EL (cell line): ENCODE measurements around the gene ARFRP1.
"Not testable (repeated sequence)": the region's sequence is repeated elsewhere in the genome, so short reads cannot be mapped to it uniquely, and the experiment has no call there.

Experiments used
- DNase-seq: peaks from one replicate; pipeline ENCODE4 v3.0.0-alpha.2; 2016

ARFRP1 gene

DNA sequence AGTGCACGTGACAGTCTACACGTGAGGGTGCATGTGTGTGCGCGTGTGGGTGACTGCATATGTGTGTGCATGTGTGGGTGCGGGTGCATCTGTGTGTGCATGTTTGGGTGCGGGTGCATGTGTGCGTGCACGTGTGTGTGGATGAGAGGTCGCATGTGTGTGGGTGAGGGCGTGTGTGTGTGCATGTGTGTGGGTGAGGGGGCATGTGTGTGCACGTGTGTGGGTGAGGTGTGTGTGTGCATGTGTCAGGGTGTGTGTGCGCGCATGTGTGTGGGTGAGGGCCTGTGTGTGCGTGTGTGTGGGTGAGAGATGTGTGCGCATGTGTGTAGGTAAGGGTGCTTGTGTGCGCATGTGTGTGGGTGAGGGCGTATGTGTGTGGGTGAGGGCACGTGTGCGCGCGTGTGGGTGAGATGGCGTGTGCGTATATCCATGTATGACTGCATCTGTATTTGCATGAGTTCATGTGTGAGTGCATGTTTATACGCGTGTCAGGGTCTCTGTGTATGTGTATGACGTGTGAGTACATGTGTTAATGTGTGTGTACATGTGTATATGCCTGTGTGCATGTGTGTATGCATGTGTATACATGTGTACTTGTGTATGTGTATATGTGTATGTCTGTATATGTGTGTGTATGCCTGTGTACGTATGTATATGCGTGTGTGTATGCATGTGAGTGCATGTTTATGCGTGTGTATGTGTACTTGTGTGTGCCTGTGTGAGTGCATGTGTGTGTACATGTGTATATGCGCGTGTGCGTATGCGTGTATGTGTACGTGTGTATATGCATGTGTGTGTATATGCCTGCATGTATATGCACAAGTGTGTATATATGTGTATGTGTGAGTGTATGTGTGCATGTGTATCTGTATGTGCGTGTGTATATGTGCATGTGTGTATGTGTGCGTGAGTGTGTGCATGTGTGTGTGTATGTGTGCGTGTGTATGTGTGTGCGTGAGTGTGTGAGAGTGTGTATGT lies 24.6 kb upstream of the ARFRP1 start:
- no peak for DNase-seq

DNA sequence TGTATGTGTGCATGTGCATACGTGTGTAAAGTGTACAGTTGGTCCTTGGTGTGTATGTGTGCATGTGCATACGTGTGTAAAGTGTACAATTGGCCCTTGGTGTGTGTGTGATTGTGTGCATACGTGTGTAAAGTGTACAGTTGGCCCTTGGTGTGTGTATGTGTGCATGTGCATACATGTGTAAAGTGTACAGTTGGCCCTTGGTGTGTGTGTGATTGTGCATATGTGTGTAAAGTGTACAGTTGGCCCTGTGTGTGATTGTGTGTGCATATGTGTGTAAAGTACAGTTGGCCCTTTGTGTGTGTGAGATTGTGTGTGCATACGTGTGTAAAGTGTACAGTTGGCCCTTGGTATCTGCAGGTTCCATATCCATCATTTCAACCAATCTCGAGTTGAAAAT lies 23.6 kb upstream of the ARFRP1 start:
- DNase-seq = no peak

DNA sequence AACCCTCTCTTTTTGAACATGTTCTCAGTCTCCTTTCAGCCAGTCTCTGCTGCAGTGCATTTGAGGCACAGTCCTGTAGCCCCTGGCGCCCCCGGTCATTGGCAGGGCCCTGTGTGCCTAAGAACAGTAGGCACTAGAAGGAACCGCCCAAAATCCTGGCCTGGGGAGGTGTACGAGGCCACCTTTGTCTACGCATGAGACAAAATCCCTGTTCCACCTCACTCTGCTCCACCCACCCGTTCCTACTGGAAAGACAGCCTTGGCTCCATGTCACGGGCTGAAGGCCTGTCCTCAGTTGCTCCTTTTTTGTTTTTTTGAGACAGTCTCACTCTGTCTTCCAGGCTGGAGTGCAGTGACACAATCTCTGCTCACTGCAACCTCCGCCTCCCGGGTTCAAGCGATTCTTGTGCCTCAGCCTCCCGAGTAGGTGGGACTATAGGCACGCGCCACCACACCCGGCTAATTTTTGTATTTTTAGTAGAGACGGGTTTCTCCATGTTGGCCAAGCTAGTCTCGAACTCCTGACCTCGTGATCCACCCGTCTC lies 22.5 kb upstream of the ARFRP1 start:
- not testable (repeated sequence) for DNase-seq

DNA sequence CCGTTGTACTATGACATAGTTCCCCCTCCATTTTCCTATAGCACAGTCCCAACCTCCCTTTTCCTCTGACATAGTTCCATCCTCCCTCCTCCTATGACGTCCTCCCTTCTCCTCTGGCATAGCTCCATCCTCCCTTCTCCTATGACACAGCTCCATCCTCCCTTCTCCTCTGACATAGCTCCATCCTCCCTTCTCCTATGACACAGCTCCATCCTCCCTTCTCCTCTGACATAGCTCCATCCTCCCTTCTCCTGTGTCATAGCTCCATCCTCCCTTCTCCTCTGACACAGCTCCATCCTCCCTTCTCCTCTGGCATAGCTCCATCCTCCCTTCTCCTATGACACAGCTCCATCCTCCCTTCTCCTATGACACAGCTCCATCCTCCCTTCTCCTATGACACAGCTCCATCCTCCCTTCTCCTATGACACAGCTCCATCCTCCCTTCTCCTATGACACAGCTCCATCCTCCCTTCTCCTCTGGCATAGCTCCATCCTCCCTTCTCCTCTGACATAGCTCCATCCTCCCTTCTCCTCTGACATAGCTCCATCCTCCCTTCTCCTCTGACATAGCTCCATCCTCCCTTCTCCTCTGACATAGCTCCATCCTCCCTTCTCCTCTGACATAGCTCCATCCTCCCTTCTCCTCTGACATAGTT lies 15.3 kb upstream of the ARFRP1 start:
- DNase-seq = not testable (repeated sequence)

DNA sequence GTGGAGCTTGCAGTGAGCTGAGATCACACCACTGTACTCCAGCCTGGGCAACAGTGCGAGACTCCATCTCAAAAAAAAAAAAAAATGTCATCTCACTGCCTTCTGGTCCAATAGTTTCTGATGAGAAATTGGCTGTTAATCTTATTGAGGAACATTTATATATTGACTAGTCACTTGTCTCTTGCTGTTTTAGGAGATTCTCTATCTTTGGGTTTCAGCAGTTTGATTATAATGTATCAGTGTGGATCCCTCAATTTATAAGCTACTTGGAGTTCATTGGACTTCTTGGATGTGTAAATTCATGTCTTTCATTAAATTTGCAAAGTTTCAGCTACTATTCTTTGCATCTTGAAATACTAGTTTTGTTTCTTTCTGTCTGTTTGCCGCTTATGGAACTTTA lies 11.2 kb upstream of the ARFRP1 start:
- no peak for DNase-seq

DNA sequence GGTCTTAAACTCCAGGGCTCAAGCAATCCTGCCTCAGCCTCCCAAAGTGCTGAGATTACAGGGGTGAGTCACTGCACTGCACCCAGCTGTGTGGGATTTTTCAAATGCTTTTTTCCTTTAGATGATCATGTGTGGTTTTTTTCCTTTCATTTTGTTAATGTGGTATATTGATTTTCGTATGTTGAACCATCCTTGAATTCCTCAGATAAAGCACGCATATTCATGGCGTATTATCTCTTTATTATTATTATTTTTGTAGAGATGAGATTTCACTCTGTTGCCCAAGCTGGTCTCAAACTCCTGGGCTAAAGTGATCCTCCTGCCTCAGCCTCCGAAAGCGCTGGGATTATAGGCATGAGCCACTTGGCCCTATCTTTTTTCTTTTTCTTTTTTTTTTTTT lies 7.1 kb upstream of the ARFRP1 start:
- no peak for DNase-seq

DNA sequence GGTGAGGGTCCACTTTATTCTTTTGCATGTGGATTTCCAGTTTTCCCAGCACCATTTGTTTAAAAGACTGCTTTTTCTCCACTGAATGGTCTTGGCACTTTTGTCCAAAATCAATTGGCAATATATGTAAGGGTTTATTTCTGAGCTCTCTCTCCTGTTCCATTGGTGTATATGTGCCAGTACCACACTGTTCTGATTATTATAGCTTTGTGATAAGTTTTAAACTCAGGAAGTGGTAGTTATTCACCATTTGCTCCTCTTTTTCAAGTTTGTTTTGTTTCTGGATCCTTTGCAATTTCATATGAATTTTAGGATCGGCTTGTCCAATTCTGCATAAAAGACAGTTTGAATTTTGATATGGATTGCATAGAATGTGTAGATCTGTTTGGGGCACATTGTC lies 4.4 kb upstream of the ARFRP1 start:
- no peak for DNase-seq

DNA sequence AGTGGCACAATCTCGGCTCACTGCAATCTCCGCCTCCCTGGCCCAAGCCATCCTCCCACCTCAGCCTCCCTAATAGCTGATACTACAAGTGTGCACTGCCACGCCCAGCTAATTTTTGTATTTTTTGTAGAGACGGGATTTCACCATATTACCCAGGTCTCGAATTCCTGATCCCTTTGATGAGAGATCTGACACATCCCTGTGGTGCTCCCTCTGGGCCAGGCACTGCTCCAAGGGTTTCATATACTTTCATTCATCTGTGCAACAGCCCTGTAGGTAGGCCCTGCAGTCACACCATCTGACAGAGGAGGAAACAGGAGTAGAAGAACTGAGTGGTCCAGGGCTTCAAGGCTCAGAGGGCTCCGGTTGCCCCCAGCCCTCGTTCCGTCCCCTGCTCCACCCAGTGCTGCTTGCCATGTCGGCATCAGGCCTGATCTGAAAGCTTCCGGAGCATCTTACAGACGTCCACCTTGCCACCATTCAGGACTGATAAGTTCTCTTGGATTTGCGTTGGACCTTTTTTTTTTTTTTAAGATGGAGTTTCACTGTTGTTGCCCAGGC lies 3.4 kb upstream of the ARFRP1 start:
- DNase-seq = no peak

DNA sequence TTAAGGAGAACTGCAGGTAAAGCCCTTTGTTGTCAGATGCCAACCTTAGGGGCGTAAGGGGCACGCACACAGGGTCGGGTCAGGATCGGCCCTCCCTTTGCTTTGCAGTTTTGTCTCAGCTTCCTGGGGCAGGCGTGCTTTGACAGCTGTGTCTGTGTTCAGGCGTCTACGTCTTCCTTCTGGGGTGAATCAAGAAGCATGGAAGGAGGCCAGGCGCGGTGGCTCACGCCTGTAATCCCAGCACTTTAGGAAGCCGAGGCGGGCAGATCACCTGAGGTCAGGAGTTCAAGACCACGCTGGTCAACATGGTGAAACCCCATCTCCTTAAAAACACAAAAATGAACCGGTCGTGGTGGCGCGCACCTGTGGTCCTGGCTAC lies 1.4 kb upstream of the ARFRP1 start:
- DNase-seq = no peak

DNA sequence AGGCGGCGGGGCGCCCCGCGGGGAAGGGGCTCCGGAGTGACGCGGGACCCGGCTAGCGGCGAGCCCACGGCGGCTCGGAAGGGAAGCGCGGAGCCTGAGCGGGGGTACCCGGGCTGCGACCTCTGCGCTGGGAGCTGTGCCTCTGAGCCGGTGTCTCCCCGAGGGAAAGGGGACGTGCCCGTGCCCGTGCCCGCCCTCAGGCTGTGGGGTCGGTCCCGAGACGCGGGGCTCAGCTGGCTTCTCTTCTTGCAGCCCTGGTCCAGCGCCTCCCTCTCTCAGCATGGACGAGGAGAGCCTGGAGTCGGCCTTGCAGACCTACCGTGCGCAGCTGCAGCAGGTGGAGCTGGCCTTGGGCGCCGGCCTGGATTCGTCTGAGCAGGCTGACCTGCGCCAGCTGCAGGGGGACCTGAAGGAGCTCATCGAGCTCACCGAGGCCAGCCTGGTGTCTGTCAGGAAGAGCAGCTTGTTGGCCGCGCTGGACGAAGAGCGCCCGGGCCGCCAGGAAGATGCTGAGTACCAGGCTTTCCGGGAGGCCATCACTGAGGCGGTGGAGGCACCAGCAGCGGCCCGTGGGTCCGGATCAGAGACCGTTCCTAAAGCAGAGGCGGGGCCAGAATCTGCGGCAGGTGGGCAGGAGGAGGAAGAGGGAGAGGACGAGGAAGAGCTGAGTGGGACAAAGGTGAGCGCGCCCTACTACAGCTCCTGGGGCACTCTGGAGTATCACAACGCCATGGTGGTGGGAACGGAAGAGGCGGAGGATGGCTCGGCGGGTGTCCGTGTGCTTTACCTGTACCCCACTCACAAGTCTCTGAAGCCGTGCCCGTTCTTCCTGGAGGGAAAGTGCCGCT lies 749 bp upstream of the ARFRP1 start:
- no peak for DNase-seq

DNA sequence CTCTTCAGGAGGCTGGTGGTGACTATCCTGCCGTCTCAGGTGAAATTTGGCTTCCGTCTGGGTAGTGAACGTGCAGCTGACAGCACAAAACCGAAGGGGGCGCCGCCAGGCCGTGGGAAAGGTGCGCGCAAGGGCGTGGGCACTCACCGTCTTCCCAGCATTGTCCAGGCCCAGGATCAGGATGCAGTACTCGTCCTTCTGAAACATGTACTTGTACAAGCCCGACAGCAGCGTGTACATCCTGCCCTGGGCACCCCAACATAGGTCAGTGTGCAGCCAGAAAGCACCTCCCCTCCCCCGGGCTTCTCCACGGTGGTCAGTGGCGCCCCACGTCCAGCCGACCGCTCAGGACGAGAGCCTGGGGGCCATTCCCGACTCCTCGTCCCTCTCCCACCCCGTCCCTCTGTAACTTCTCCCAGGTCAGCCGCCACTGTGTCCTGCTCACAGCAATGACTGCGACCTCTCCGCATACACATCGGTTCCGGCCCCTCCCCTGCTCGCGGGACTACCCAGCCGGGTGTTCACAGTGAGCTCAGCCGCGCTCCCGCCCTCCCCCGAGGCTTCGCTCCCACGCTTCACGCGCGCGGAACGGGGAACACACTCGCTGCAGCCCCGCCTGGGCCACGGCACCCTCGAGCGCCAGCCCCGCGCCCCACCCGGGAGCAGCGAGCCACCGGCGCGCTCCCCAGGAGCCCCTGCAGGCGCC lies 771 bp downstream of the ARFRP1 start:
- peak; percentile 47 for DNase-seq

DNA sequence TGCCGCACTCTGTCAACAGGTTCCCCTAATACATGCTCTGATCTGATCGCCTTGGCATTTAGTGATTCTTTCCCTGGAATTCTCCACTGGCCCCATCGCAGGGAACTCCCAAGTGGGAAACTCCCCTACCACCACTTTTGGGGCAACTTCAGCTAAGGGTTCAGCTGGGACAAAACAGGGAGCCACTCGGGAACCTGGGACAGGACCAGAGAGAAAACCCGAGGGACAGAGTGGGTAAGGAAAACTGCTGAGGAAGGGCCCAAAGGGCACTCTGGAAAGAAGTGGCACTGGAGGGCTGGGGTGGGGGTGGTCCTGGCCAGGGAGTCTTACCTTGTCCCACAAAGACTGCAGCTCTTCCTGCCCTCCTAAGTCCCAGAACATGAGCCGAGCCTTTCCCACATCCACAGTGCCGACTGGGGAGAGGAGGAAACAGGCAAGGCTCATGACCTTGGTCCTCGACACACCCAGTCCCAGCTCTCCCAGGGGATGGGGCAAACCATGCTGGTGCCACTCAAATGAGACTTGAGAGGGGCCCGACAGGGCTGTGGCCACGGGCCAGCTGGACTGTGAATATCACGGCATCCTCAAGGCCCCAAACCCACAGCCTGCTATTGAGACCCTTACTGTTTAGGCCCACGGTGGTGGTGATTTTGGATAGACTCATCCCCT lies 1.6 kb downstream of the ARFRP1 start:
- no peak for DNase-seq

DNA sequence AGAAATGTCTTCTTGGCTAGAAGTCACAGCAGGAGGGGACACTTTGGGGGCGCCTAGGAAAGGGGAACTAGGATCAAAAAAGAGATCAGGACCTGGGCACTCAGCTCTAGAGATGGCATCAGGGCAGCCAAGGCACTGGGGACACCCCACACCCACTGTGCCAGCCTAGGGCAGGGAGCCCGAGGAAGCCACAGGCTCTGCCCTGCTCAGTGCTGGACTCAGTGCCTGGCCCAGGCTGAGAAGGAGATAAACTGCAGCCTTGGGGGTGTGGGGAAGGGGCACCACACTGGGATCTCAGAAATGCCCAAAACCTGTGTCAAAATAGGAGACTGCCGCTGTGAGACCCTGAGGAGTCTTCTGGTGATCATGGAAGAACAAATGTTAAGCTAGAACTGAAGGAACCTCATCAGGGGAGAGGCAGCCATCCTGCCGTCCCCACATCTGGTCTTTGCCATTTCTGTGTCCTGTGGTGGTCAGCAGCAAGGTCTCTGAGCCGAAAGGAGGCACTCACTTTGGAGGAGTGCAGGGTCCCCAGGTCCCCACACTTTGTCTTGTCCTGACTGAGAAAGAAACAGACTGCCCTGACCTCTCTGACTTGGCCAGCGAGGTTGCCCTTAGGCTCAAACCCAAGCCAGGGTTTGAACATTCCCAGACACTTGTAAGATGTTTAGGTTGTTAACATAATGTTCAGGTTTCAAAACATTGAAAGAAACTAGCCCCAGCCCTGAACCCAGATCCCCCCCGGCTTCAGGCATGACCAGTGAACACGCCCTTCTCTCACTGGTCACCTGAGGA lies 2.3 kb downstream of the ARFRP1 start:
- no peak for DNase-seq

DNA sequence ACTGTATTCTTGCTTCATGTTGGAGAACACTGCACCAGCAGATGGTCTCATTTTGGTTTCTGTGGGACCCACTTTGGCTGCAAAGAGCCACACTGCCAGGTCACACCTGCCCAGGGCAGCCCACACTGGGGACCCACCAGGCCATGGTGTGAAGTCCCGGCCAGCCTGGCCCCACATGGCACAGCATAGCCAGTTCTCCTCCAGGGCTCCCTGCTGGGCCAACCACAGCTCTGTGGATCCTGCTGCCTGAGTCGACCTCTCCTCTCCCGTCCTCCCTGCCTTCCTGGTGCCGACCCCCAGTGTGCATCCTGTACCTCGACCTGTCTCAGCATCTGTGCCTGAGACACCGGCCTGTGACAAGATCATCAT lies 3.0 kb downstream of the ARFRP1 start:
- DNase-seq = no peak

DNA sequence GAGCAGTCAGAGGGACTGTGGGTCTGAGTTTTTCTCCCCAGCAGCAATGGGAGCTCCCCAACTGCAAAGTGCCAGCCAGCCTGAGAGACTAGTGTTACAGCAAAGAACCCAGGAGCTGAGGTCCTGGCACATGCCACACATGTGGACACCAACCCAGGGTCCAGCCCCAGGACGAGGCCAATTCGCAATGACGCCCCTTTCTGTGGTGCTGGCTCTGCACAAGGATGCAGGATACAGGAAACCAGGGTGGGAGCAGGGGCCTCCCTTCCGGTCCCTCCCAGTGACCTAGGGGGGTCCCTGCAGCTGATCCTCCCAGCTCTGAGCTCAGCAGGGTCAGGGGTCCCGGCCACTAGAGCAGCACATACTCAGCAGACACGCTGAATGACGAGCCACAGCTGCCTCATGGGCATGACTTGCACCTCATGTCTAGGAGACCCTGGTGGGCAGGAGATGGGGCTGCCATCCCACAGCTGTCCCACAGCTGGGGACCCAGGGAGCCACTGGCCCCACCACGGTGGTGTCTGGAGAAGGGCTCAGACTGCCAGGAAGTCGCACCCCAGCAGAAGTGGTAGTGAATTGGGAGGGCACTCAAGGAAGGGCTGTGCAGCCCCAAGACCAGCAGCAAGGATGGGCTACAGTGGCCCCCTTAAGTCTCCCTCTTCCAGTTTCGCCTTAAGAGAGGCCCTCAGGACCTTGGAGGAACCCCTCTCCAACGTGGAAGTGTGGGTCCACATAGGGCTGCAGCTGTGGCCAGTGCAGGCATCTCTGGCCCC lies 3.6 kb downstream of the ARFRP1 start:
- DNase-seq = no peak

DNA sequence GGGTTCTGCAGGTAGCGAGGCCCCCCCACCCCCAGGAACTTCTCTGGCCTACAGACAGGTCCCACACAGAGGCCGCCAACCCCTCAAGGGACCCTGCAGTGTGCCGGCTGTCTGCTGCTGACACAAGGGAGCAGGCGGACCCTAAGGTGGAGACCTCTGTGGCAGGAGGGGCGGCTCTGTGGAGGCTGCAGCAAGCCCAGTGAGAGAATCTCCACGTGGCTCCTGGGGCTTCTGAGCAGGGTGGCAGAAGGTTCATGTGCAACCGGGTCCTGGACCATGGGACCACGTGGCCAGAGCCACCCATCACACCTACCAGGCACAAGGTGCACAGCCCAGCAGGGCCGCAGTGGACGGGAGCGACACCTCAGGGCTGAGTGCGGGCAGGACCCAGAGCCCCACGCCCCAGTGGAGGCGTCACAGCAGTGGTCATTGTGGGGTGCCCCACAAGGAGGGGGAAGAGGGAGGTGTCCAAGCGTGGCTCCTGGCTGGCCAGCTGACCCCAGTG lies 4.3 kb downstream of the ARFRP1 start:
- no peak for DNase-seq

DNA sequence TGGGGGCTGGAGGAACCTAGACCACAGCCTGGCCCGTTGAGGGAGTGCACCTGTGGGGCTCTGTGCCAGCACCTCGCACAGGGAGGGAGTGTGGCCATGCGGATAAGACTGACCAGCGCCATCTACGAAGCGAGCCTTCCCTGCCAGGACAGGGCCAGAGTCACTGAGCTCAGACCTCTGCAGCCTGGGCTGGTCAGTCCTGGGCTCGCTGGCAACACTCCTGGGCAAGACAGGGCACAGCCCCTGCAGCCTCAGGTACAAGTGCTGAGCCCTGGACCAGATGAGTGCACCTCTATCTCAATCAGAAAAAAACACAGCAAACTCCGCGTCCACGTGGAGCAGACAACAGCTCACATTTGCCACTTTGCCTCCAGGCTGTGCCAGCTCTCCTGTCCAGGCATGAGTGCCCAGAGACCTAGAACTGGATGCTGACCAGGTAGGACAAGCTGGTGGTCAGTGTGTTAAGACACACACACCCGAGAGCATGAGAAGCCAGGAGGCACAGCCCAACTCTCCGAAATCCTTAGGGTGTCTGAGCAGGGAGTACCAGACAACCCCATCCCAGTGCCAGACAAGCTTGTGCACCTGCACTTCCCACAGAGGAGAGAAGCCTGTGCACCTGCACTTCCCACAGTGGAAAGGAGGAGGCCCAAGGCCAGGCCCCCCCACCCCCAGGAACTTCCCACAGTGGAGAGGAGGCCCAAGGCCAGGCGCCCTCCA lies 4.9 kb downstream of the ARFRP1 start:
- no peak for DNase-seq

DNA sequence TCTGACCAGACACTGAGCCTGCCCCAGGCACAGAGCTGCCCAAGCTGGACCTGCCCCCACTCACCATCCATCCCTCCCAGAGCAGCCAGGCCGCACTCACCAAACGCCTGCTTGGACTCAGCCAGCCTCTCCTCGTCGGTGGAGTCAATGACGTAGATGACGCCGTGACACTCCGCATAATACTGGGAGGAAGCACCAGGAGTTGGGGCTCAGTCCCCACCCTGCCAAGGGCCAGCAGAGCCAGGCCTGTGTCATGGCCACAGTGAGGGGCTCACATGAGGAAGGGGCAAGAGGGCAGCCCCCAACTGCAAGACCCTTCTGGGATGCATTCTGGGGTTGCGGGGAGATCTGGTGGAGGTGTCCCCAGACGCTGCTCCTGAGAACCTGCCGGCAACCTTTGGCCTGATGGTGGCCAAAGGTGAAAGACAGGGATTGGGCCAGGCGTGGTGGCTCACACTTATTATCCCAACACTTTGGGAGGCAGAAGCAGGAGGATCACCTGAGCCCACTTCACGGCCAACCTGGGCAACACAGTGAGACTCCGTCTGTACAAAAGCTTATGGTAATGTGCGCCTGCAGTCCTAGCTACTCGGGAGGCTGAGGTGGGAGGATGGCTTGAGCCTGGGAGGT lies 5.6 kb downstream of the ARFRP1 start:
- no peak for DNase-seq
